Thoracic aorta (tissue), 2 donors: ENCODE results near the gene NKIRAS1. TPM values are rescaled to one million over a fixed set of nuclear protein-coding genes. Genes with fewer than 3 reads are reported as not detected.

ENCODE experiments used
- ATAC-seq: fragments of 150-250 bp; one replicate; pipeline ENCODE4 v1.8.0; 2017; ENCODE audit warnings: low read depth; ENCODE audit not compliant: insufficient number of reproducible peaks, low FRiP score
- DNase-seq: peaks from one replicate; pipeline ENCODE4 v3.0.0-alpha.2; 2020; ENCODE audit warnings: low spot score
- H3K27ac ChIP-seq, 2 donors: fragments of 200-600 bp; sonication (generic); 1 replicate in 1 of 2; 2 replicates in 1 of 2; pipeline ENCODE4 v1.5.1; 2016; ENCODE audit warnings: mild to moderate bottlenecking in 2 of 2, moderate library complexity in 2 of 2
- H3K27me3 ChIP-seq: fragments of 200-600 bp; sonication (generic); replicated peaks from 2 replicates; pipeline ENCODE4 v1.6.0; 2016; ENCODE audit warnings: mild to moderate bottlenecking; ENCODE audit not compliant: insufficient read depth
- H3K36me3 ChIP-seq: fragments of 200-600 bp; sonication (generic); one replicate; pipeline ENCODE4 v1.5.1; 2016
- H3K4me1 ChIP-seq, 2 donors: fragments of 200-600 bp; sonication (generic); 1 replicate in 1 of 2; 2 replicates in 1 of 2; pipeline versions ENCODE4 v1.5.1 to v1.6.0; 2016; ENCODE audit warnings: low read depth in 2 of 2, mild to moderate bottlenecking in 1 of 2; ENCODE audit not compliant: control insufficient read depth in 1 of 2
- H3K4me3 ChIP-seq: fragments of 200-600 bp; sonication (generic); 2 replicates; pipeline ENCODE4 v1.5.1; 2016; ENCODE audit warnings: mild to moderate bottlenecking
- H3K9me3 ChIP-seq: fragments of 200-600 bp; sonication (generic); 2 replicates; pipeline ENCODE4 v1.5.1; 2016
- CTCF ChIP-seq: fragments of 200-600 bp; sonication (generic); IDR thresholded peaks from one replicate; pipeline ENCODE4 v1.5.1; 2019; ENCODE audit warnings: antibody characterized with exemption
- total RNA-seq, 2 donors: library from RNA; depleted of rRNA; stranded (reverse); fragments of >200 nt; gene quantifications; one replicate each; pipeline versions ENCODE4 v1.1.0 to v1.2.3, GENCODE V29; 2016

Gene NKIRAS1
- total RNA-seq: 10 to 100 TPM; 15.8 to 21.0 TPM

- Histone ChIP-seq H3K27me3 (no peaks in the 10 kb centered on the region), H3K36me3 (no peaks in the 10 kb centered on the region), H3K27ac (peak within 1 kb of the TSS; percentile 77 to 93), H3K4me1 (peaks cover 25 to 55% of the 10 kb centered on the region in 2 donors), H3K9me3 (no peaks in the 10 kb centered on the region), H3K4me3 (peak within 1 kb of the TSS; percentile 87)
- ATAC-seq: peak; percentile 98
- DNase-seq: peak; percentile 87
- peak; percentile 79 for TF ChIP-seq CTCF
Observed at GRCh38 chr3:23916886-23917678, at the start of gene NKIRAS1, which contains the start of gene RPL15. Gene NKIRAS1, minus strand, starts transcription at chr3:23916990. Its CDS starts 6,086 bp downstream, at chr3:23910904. Gene RPL15, plus strand, starts transcription at chr3:23917132. Its CDS starts 728 bp downstream, at chr3:23917860.

GRCh38 chr3:23966328-23966727 is 49.5 kb upstream of the NKIRAS1 start:
- H3K9me3 ChIP-seq: no peaks in the 10 kb centered on the region
- H3K4me1 ChIP-seq: peaks cover 37 to 56% of the 10 kb centered on the region in 2 donors
- H3K4me3 ChIP-seq: no peak overlapping the region
- no peak for TF ChIP-seq CTCF
- peaks cover 15% of the 10 kb centered on the region for H3K36me3 ChIP-seq
- H3K27ac ChIP-seq: peak overlapping the region in 1 of 2 donors; percentile 21
- no peaks in the 10 kb centered on the region for H3K27me3 ChIP-seq
- ATAC-seq: no peak
- DNase-seq: no peak

GRCh38 chr3:23964537-23965235 is 47.9 kb upstream of the NKIRAS1 start:
- peaks cover 23% of the 10 kb centered on the region for H3K36me3 ChIP-seq
- TF ChIP-seq CTCF: no peak
- no peaks in the 10 kb centered on the region for H3K9me3 ChIP-seq
- peak overlapping the region in 1 of 2 donors; percentile 25 for H3K27ac ChIP-seq
- DNase-seq: no peak
- H3K27me3 ChIP-seq: no peaks in the 10 kb centered on the region
- no peak overlapping the region for H3K4me3 ChIP-seq
- no peak for ATAC-seq
- H3K4me1 ChIP-seq: peaks cover 37 to 56% of the 10 kb centered on the region in 2 donors

DNA sequence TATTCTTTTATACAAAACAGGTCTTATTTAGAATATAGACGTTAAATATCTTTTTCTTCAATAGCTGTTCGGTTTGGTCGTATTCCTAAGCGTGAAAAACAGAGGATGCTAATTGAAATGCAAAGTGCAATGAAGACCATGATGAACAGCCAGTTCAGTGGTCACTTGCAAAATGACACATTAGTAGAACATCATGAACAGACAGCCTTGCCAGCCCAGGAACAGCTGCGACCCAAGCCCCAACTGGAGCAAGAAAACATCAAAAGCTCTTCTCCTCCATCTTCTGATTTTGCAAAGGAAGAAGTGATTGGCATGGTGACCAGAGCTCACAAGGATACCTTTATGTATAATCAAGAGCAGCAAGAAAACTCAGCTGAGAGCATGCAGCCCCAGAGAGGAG is 45.1 kb upstream of the NKIRAS1 start:
- no peak for TF ChIP-seq CTCF
- Histone ChIP-seq H3K36me3 (peaks cover 20% of the 10 kb centered on the region), H3K4me1 (peaks cover 21 to 59% of the 10 kb centered on the region in 2 donors), H3K27me3 (no peaks in the 10 kb centered on the region), H3K27ac (no peak overlapping the region), H3K9me3 (no peaks in the 10 kb centered on the region), H3K4me3 (no peak overlapping the region)
- ATAC-seq (no peak), DNase-seq (no peak)

- peaks cover 19% of the 10 kb centered on the region for H3K36me3 ChIP-seq
Observed at GRCh38 chr3:23961066-23961465, 44.3 kb upstream of the NKIRAS1 start.

More at GRCh38 chr3:23961066-23961465, 44.3 kb upstream of the NKIRAS1 start:
- H3K27me3 ChIP-seq: no peaks in the 10 kb centered on the region
- no peak overlapping the region for H3K4me3 ChIP-seq
- DNase-seq (no peak), ATAC-seq (no peak)
- TF ChIP-seq CTCF: no peak
- peaks cover 13 to 59% of the 10 kb centered on the region in 2 donors for H3K4me1 ChIP-seq
- H3K9me3 ChIP-seq: no peaks in the 10 kb centered on the region
- no peak overlapping the region for H3K27ac ChIP-seq
